Upper lobe of right lung (tissue), 1 donor: ENCODE results near the gene AGTR2. TPM values are rescaled to one million over a fixed set of nuclear protein-coding genes. Genes with fewer than 3 reads are reported as not detected.
"Not testable (repeated sequence)": the region's sequence is repeated elsewhere in the genome, so short reads cannot be mapped to it uniquely, and the experiment has no call there.

Experiments used
- ATAC-seq: fragments of 200-7000 bp; cut with Tn5 transposase; one replicate; pipeline ENCODE4 v1.9.1; 2020; ENCODE audit warnings: mild to moderate bottlenecking, moderate library complexity
- DNase-seq: peaks from one replicate; pipeline ENCODE4 v3.0.0-alpha.2; 2020
- H3K27ac ChIP-seq: fragments of 200-600 bp; one replicate; pipeline ENCODE4 v1.8.0; 2022
- H3K27me3 ChIP-seq: fragments of 200-600 bp; one replicate; pipeline ENCODE4 v1.8.0; 2022; ENCODE audit warnings: mild to moderate bottlenecking
- H3K36me3 ChIP-seq: fragments of 200-600 bp; one replicate; pipeline ENCODE4 v1.8.0; 2022
- H3K4me1 ChIP-seq: fragments of 200-600 bp; one replicate; pipeline ENCODE4 v1.8.0; 2022
- H3K4me3 ChIP-seq: fragments of 200-600 bp; one replicate; pipeline ENCODE4 v1.8.0; 2022; ENCODE audit warnings: mild to moderate bottlenecking
- H3K9me3 ChIP-seq: fragments of 200-600 bp; one replicate; pipeline ENCODE4 v1.8.0; 2022
- intact Hi-C: fragments of 100-400 bp; cut with DNase I; formaldehyde crosslinking; loops from one replicate; pipeline ENCODE4 v1.11.0; 2022
- long read RNA-seq: library from polyadenylated mRNA; unstranded; transcript quantifications from one replicate; pipeline ENCODE4 v2.0.0, GENCODE V29; 2021
- total RNA-seq: library from RNA; stranded (reverse); fragmentation: NEBNext Ultra II Directional; extraction: Animal tissue kit (Norgen Biotek cat#: 25700); gene quantifications from one replicate; pipeline ENCODE4 v1.2.1, GENCODE V29; 2021
- TF ChIP-seq, protein P1 (sequence below): fragments of 200-600 bp; IDR thresholded peaks from one replicate; pipeline ENCODE4 v1.8.0; 2022; ENCODE audit warnings: antibody characterized with exemption
- donor health status: DM: no; HTN: yes; CAD: no; lungs with severe emphysema.

The AGTR2 gene, protein sequence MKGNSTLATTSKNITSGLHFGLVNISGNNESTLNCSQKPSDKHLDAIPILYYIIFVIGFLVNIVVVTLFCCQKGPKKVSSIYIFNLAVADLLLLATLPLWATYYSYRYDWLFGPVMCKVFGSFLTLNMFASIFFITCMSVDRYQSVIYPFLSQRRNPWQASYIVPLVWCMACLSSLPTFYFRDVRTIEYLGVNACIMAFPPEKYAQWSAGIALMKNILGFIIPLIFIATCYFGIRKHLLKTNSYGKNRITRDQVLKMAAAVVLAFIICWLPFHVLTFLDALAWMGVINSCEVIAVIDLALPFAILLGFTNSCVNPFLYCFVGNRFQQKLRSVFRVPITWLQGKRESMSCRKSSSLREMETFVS
- 60.7 TPM for total RNA-seq
- long read RNA-seq, transcript AGTR2-201 (3 exons, 2,882 nt) = major isoform, 28 of 30 reads
- long read RNA-seq, partial matches to known transcripts = 0 of 30 reads
- long read RNA-seq, other reads (novel, unspliced or antisense) = 2 of 30 reads

DNA sequence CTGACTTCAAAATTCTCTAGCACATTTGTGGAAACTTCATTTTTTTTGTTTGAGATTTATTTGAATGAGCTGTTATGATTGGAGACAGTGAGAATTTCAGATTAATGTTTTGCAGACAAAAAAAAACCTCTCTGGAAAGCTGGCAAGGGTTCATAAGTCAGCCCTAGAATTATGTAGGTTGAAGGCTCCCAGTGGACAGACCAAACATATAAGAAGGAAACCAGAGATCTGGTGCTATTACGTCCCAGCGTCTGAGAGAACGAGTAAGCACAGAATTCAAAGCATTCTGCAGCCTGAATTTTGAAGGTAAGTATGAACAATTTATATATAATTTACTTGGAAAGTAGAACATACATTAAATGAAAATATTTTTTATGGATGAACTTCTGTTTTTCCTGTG is at the start of gene AGTR2:
Gene AGTR2 (plus strand): TSS at position 234 of the 400 bp plus-strand sequence. CDS start 1,537 bp downstream, outside the sequence.
- intact Hi-C loops = no loop called here
- Histone ChIP-seq H3K4me1 (no peaks in the 10 kb centered on the region), H3K27ac (no peak within 1 kb of the TSS), H3K9me3 (no peaks in the 10 kb centered on the region), H3K27me3 (no peaks in the 10 kb centered on the region), H3K36me3 (no peaks in the 10 kb centered on the region), H3K4me3 (peak within 1 kb of the TSS; percentile 8)
- DNase-seq (no peak), ATAC-seq (no peak)
- TF ChIP-seq, protein P1, sequence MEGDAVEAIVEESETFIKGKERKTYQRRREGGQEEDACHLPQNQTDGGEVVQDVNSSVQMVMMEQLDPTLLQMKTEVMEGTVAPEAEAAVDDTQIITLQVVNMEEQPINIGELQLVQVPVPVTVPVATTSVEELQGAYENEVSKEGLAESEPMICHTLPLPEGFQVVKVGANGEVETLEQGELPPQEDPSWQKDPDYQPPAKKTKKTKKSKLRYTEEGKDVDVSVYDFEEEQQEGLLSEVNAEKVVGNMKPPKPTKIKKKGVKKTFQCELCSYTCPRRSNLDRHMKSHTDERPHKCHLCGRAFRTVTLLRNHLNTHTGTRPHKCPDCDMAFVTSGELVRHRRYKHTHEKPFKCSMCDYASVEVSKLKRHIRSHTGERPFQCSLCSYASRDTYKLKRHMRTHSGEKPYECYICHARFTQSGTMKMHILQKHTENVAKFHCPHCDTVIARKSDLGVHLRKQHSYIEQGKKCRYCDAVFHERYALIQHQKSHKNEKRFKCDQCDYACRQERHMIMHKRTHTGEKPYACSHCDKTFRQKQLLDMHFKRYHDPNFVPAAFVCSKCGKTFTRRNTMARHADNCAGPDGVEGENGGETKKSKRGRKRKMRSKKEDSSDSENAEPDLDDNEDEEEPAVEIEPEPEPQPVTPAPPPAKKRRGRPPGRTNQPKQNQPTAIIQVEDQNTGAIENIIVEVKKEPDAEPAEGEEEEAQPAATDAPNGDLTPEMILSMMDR = no peak

DNA sequence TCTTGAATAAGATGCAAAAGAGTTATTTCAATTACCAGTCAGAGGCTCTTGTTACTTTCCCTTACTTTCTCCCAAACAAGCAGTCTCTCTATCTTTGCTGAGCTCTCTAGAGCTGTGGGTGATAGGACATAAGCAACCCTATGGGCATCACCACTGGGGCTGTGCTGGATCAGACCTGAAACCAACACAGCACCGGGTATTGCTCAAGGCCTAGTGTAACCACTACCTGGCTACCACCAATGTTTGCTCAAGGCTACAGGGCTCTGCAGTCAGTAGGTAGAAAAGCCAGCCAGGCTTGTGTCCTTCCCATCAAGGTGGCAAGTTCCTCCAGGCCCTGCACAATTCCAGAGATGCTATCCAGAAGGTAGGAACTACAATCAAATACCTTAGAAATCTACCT is 35.3 kb upstream of the AGTR2 start:
- ATAC-seq (no peak), DNase-seq (no peak)
- intact Hi-C loops = no loop called here
- TF ChIP-seq, protein P1 = no peak
- Histone ChIP-seq H3K36me3 (no peaks in the 10 kb centered on the region), H3K27me3 (no peaks in the 10 kb centered on the region), H3K9me3 (no peaks in the 10 kb centered on the region), H3K27ac (no peak overlapping the region), H3K4me3 (no peak overlapping the region), H3K4me1 (no peaks in the 10 kb centered on the region)

DNA sequence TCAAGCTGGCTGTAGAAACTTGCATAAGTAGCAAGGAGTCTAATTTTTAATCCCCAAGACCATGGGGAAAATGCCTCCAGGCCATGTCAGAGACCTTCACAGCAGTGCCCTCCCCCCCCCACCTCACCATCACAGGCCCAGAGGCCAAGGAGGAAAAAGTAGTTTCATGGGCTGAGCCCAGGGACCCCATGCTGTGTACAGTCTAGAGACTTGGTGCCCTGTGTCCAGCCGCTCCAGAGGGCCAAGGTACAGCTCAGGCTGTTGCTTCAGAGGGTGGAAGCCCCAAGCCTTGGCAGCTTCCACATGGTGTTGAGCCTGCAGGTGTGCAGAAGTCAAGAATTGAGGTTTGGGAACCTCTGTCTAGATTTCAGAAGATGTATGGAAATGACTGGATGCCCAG is 29.3 kb upstream of the AGTR2 start:
- H3K4me3 ChIP-seq, H3K4me1 ChIP-seq, H3K36me3 ChIP-seq, H3K9me3 ChIP-seq, intact Hi-C loops, H3K27me3 ChIP-seq, ATAC-seq, H3K27ac ChIP-seq, DNase-seq: not testable (repeated sequence)

DNA sequence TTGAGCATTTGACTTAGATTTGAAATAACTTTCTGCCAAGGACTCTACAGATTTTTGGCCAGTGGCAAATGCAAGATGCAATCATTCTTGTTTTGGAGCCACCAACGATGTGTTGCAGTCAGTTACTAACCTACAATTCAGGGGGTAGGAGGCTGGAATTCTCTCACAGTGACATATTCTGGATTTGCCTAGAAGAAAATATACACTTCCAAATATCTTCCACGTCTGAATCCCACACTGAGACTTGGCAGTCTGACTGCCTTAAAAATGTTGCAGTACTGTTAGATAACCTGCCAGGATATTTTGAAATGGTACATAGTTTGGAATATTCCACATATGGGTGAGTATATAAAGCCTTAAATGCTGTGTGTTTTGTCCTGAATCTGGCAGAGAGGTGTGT is 27.6 kb upstream of the AGTR2 start:
- TF ChIP-seq, protein P1 = no peak
- Histone ChIP-seq H3K27me3 (no peaks in the 10 kb centered on the region), H3K9me3 (no peaks in the 10 kb centered on the region), H3K36me3 (no peaks in the 10 kb centered on the region), H3K4me3 (no peak overlapping the region), H3K4me1 (no peaks in the 10 kb centered on the region), H3K27ac (no peak overlapping the region)
- DNase-seq (no peak), ATAC-seq (no peak)
- intact Hi-C loops = no loop called here

DNA sequence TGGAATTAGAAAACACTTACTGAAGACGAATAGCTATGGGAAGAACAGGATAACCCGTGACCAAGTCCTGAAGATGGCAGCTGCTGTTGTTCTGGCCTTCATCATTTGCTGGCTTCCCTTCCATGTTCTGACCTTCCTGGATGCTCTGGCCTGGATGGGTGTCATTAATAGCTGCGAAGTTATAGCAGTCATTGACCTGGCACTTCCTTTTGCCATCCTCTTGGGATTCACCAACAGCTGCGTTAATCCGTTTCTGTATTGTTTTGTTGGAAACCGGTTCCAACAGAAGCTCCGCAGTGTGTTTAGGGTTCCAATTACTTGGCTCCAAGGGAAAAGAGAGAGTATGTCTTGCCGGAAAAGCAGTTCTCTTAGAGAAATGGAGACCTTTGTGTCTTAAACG is 2.4 kb downstream of the AGTR2 start:
- H3K9me3 ChIP-seq = no peaks in the 10 kb centered on the region
- DNase-seq (no peak), ATAC-seq (no peak)
- H3K36me3 ChIP-seq = no peaks in the 10 kb centered on the region
- no peaks in the 10 kb centered on the region for H3K4me1 ChIP-seq
- no peak overlapping the region for H3K4me3 ChIP-seq
- TF ChIP-seq, protein P1 = no peak
- H3K27me3 ChIP-seq = no peaks in the 10 kb centered on the region
- no peak overlapping the region for H3K27ac ChIP-seq
- intact Hi-C loops = no loop called here

DNA sequence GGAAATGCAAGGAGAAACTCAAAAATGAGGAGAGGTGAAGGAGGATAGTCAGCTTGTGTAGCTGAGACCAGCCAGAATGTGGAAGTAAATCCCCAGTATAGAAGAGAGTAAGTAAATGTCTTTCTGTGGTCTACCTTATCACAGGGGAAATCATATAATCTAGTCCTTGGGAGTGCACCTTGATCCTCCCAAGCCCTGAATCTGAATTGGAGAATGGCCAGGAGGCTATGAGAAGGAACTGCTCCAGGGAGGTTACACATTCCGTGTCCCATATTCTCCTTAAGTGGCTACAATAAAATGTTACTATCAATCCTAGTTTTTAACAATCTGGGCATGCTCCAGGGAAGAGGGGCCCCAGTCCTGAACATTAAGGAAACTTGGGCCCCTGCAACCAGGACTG is 10.8 kb downstream of the AGTR2 start:
- H3K4me3 ChIP-seq = no peak overlapping the region
- DNase-seq (no peak), ATAC-seq (no peak)
- no peaks in the 10 kb centered on the region for H3K36me3 ChIP-seq
- no peak overlapping the region for H3K27ac ChIP-seq
- H3K9me3 ChIP-seq = no peaks in the 10 kb centered on the region
- no peaks in the 10 kb centered on the region for H3K4me1 ChIP-seq
- H3K27me3 ChIP-seq = no peaks in the 10 kb centered on the region
- intact Hi-C loops = no loop called here
- TF ChIP-seq, protein P1 = no peak
